ENCODE measurements around the gene BCKDHA.
"Not testable (repeated sequence)": the region's sequence is repeated elsewhere in the genome, so short reads cannot be mapped to it uniquely, and the experiment has no call there.

The BCKDHA gene

GRCh38 chr19:41434450-41434849, 36.8 kb downstream of the BCKDHA start:
- Histone ChIP-seq H3K4me3 (ENCODE audit: insufficient read depth, low read length, poor library complexity, severe bottlenecking) (no peak overlapping the region), H3K4me2 (ENCODE audit: low read depth, low read length, poor library complexity, severe bottlenecking) (no peak overlapping the region), H3K9me3 (ENCODE audit: insufficient read depth, low read length) (no peaks in the 10 kb centered on the region), H4K20me1 (ENCODE audit: low read depth, low read length) (no peaks in the 10 kb centered on the region), H3K9me2 (replicated peaks; ENCODE audit: insufficient read depth, low read length) (no peaks in the 10 kb centered on the region), H3K79me2 (ENCODE audit: insufficient read depth, low read length) (peaks cover 11% of the 10 kb centered on the region), H3K36me3 (ENCODE audit: low read length) (no peaks in the 10 kb centered on the region; the same call in 1 of the 2 replicates), H3K27ac (ENCODE audit: low read depth, low read length) (no peak overlapping the region), H2AFZ (ENCODE audit: low read depth, low read length, severe bottlenecking) (no peak overlapping the region), H3K27me3 (ENCODE audit: low read length) (no peaks in the 10 kb centered on the region), H3F3A (ENCODE audit: insufficient read depth) (no peaks in the 10 kb centered on the region), H3K9ac (ENCODE audit: low read length) (no peak overlapping the region)
- TF ChIP-seq EZH2phosphoT487 (conservative IDR thresholded peaks at IDR 0.05; ENCODE audit: low read length), result no peak
- no peak for TF ChIP-seq CTCF (IDR thresholded peaks at IDR 0.05; ENCODE audit: insufficient read depth, low read length, poor library complexity, severe bottlenecking)

DNA sequence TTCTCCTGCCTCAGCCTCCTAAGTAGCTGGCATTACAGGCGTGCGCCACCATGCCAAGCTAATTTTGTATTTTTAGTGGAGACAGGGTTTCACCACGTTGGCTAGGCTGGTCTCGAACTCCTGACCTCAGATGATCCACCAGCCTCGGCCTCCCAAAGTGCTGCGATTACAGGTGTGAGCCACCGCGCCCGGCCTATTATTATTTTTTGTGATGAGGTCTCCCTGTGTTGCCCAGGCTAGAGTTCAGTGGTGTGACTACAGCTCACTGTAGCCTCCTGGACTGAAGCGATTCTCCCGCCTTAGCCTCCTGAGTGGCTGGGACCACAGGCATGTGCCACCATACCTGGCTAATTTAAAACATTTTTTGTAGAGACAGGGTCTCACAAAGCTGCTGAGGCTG, 37.8 kb downstream of the BCKDHA start:
- not testable (repeated sequence) for H3K36me3 ChIP-seq (ENCODE audit: low read length); H3K4me2 ChIP-seq (ENCODE audit: low read depth, low read length, poor library complexity, severe bottlenecking); H3K27ac ChIP-seq (ENCODE audit: low read depth, low read length); H3K4me3 ChIP-seq (ENCODE audit: insufficient read depth, low read length, poor library complexity, severe bottlenecking); H2AFZ ChIP-seq (ENCODE audit: low read depth, low read length, severe bottlenecking); H3K9me2 ChIP-seq (replicated peaks; ENCODE audit: insufficient read depth, low read length); H3K27me3 ChIP-seq (ENCODE audit: low read length); H3K9me3 ChIP-seq (ENCODE audit: insufficient read depth, low read length); H4K20me1 ChIP-seq (ENCODE audit: low read depth, low read length); H3K9ac ChIP-seq (ENCODE audit: low read length); H3F3A ChIP-seq (ENCODE audit: insufficient read depth)
- peaks cover 11% of the 10 kb centered on the region for H3K79me2 ChIP-seq (ENCODE audit: insufficient read depth, low read length)

- no peak overlapping the region for H3K4me3 ChIP-seq (ENCODE audit: insufficient read depth, low read length, poor library complexity, severe bottlenecking)
- TF ChIP-seq CTCF (IDR thresholded peaks at IDR 0.05; ENCODE audit: insufficient read depth, low read length, poor library complexity, severe bottlenecking), result no peak
- TF ChIP-seq EZH2phosphoT487 (conservative IDR thresholded peaks at IDR 0.05; ENCODE audit: low read length), result no peak
- no peak overlapping the region for H3K9ac ChIP-seq (ENCODE audit: low read length)
- no peak overlapping the region for H2AFZ ChIP-seq (ENCODE audit: low read depth, low read length, severe bottlenecking)
- H3K9me3 ChIP-seq (ENCODE audit: insufficient read depth, low read length), result no peaks in the 10 kb centered on the region
- H3K4me2 ChIP-seq (ENCODE audit: low read depth, low read length, poor library complexity, severe bottlenecking), result no peak overlapping the region
- H3K79me2 ChIP-seq (ENCODE audit: insufficient read depth, low read length), result peaks cover 11% of the 10 kb centered on the region
- no peaks in the 10 kb centered on the region for H3F3A ChIP-seq (ENCODE audit: insufficient read depth)
- no peaks in the 10 kb centered on the region for H4K20me1 ChIP-seq (ENCODE audit: low read depth, low read length)
- no peaks in the 10 kb centered on the region for H3K9me2 ChIP-seq (replicated peaks; ENCODE audit: insufficient read depth, low read length)
- H3K27me3 ChIP-seq (ENCODE audit: low read length), result no peaks in the 10 kb centered on the region
- H3K27ac ChIP-seq (ENCODE audit: low read depth, low read length), result no peak overlapping the region
- no peaks in the 10 kb centered on the region; the same call in 1 of the 2 replicates for H3K36me3 ChIP-seq (ENCODE audit: low read length)
These were observed 38.5 kb downstream of the BCKDHA start for GRCh38 chr19:41435936-41436673.

GRCh38 chr19:41436674-41436951, 39.0 kb downstream of the BCKDHA start:
- H3K4me2 ChIP-seq (ENCODE audit: low read depth, low read length, poor library complexity, severe bottlenecking), result no peak overlapping the region
- no peaks in the 10 kb centered on the region for H3F3A ChIP-seq (ENCODE audit: insufficient read depth)
- no peaks in the 10 kb centered on the region for H3K9me2 ChIP-seq (replicated peaks; ENCODE audit: insufficient read depth, low read length)
- H3K36me3 ChIP-seq (ENCODE audit: low read length), result no peaks in the 10 kb centered on the region; the same call in 1 of the 2 replicates
- no peak overlapping the region for H3K9ac ChIP-seq (ENCODE audit: low read length)
- TF ChIP-seq CTCF (IDR thresholded peaks at IDR 0.05; ENCODE audit: insufficient read depth, low read length, poor library complexity, severe bottlenecking) (no peak), EZH2phosphoT487 (conservative IDR thresholded peaks at IDR 0.05; ENCODE audit: low read length) (no peak)
- H3K79me2 ChIP-seq (ENCODE audit: insufficient read depth, low read length), result peaks cover 11% of the 10 kb centered on the region
- H4K20me1 ChIP-seq (ENCODE audit: low read depth, low read length), result no peaks in the 10 kb centered on the region
- H3K9me3 ChIP-seq (ENCODE audit: insufficient read depth, low read length), result no peaks in the 10 kb centered on the region
- no peak overlapping the region for H3K4me3 ChIP-seq (ENCODE audit: insufficient read depth, low read length, poor library complexity, severe bottlenecking)
- no peaks in the 10 kb centered on the region for H3K27me3 ChIP-seq (ENCODE audit: low read length)
- H3K27ac ChIP-seq (ENCODE audit: low read depth, low read length), result no peak overlapping the region
- H2AFZ ChIP-seq (ENCODE audit: low read depth, low read length, severe bottlenecking), result no peak overlapping the region
